ENCODE data around the gene SULT4A1. TPM values are rescaled to one million over a fixed set of nuclear protein-coding genes. Genes with fewer than 3 reads are reported as not detected.

The SULT4A1 gene
- total and polyA plus RNA-seq, 4 donors, result 0.08 to 0.37 TPM; not detected in 2

DNA sequence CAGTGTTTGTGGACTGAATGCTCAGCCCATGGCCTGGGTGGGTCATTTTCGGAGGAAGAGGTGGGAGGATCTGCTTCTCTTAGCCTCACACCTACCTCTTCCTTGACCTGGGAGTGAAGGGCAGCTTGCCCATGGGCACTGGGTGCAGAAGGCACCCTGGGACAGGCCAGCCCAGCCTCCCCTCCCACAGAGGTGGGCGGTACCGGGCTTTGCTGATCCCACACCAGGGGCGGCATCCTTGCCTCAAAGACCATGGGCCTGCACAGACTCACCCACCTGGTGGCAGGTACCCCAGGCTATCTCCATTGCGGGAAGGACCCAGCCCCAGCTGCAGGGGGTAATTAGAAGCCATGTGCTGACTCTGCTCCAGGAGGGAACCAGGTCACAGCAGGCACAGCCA lies 31.0 kb upstream of the SULT4A1 start:
- H3K4me3 ChIP-seq (ENCODE audit: low read depth in 1 of 3, low read length in 3 of 3), result no peak overlapping the region
- H3K27ac ChIP-seq (ENCODE audit: low read depth in 1 of 2, low read length in 2 of 2), result no peak overlapping the region
- H3K9me3 ChIP-seq (ENCODE audit: control insufficient read depth in 4 of 4, low read length in 3 of 4), result no peaks in the 10 kb centered on the region
- TF ChIP-seq, protein P1, sequence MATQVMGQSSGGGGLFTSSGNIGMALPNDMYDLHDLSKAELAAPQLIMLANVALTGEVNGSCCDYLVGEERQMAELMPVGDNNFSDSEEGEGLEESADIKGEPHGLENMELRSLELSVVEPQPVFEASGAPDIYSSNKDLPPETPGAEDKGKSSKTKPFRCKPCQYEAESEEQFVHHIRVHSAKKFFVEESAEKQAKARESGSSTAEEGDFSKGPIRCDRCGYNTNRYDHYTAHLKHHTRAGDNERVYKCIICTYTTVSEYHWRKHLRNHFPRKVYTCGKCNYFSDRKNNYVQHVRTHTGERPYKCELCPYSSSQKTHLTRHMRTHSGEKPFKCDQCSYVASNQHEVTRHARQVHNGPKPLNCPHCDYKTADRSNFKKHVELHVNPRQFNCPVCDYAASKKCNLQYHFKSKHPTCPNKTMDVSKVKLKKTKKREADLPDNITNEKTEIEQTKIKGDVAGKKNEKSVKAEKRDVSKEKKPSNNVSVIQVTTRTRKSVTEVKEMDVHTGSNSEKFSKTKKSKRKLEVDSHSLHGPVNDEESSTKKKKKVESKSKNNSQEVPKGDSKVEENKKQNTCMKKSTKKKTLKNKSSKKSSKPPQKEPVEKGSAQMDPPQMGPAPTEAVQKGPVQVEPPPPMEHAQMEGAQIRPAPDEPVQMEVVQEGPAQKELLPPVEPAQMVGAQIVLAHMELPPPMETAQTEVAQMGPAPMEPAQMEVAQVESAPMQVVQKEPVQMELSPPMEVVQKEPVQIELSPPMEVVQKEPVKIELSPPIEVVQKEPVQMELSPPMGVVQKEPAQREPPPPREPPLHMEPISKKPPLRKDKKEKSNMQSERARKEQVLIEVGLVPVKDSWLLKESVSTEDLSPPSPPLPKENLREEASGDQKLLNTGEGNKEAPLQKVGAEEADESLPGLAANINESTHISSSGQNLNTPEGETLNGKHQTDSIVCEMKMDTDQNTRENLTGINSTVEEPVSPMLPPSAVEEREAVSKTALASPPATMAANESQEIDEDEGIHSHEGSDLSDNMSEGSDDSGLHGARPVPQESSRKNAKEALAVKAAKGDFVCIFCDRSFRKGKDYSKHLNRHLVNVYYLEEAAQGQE (IDR thresholded peaks at IDR 0.05), result no peak
- no peak for TF ChIP-seq FOXA2 (IDR thresholded peaks at IDR 0.05)
- TF ChIP-seq YY1 (IDR thresholded peaks at IDR 0.05), result no peak
- TF ChIP-seq RAD21 (IDR thresholded peaks at IDR 0.05), result no peak
- 79% methylated on average over 5 of the region's 5 CpGs for WGBS
- no peak overlapping the region for H3K9ac ChIP-seq (ENCODE audit: low read depth in 1 of 2, low read length in 2 of 2)
- no peak for DNase-seq (ENCODE audit: low spot score)
- H3K4me1 ChIP-seq (ENCODE audit: control insufficient read depth in 4 of 4, insufficient read depth in 4 of 4, low read length in 3 of 4), result peaks cover 3 to 15% (median 11%) of the 10 kb centered on the region in 4 donors
- H3K36me3 ChIP-seq (ENCODE audit: control insufficient read depth in 4 of 4, insufficient read depth in 3 of 4, low read depth in 1 of 4, low read length in 3 of 4), result no peaks in the 10 kb centered on the region
- H3K27me3 ChIP-seq (ENCODE audit: control insufficient read depth in 4 of 4, insufficient read depth in 4 of 4, low read length in 3 of 4), result peaks cover 0 to 6% (median 1%) of the 10 kb centered on the region in 4 donors

DNA sequence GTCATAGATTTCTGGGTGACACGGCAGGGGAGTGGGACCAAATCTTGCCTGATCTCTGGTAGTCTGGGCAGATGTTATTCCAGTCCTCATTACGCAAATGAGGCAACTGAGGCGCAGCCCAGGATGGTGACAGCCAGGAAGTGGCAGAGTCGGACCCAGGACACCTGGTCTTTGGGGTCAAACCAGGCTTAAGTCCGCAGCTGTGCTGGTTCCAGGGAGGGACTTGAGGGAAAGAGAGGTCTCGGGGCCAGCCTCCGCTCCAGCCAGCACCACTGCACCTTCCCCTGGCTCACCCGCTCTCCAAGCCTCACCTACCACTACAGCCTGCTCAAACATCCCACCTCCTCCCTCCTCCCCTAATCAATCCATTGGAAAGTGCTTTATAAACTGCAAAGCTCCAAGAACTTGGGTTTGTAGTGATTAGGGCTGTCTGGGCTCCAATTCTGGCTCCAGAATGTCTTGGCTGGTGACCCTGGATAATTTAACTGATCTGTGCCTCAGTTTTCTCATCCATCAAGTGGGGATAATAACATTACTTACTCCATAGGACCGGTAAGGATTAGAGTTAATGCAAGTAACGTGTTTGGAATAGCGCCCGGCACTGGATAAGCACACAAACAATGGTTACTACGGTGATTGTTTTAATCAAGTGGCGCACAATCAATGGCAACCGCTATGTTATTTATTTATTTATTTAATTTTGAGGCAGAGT lies 30.0 kb upstream of the SULT4A1 start:
- H3K4me1 ChIP-seq (ENCODE audit: control insufficient read depth in 4 of 4, insufficient read depth in 4 of 4, low read length in 3 of 4), result peaks cover under 1 to 10% (median 5%) of the 10 kb centered on the region in 4 donors
- no peak for DNase-seq (ENCODE audit: low spot score)
- TF ChIP-seq, protein P2, sequence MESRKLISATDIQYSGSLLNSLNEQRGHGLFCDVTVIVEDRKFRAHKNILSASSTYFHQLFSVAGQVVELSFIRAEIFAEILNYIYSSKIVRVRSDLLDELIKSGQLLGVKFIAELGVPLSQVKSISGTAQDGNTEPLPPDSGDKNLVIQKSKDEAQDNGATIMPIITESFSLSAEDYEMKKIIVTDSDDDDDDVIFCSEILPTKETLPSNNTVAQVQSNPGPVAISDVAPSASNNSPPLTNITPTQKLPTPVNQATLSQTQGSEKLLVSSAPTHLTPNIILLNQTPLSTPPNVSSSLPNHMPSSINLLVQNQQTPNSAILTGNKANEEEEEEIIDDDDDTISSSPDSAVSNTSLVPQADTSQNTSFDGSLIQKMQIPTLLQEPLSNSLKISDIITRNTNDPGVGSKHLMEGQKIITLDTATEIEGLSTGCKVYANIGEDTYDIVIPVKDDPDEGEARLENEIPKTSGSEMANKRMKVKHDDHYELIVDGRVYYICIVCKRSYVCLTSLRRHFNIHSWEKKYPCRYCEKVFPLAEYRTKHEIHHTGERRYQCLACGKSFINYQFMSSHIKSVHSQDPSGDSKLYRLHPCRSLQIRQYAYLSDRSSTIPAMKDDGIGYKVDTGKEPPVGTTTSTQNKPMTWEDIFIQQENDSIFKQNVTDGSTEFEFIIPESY (IDR thresholded peaks at IDR 0.05), result no peak
- no peak for TF ChIP-seq RXRA (IDR thresholded peaks at IDR 0.05)
- TF ChIP-seq EGR1 (IDR thresholded peaks at IDR 0.05; ENCODE audit: low read depth in 2 of 2), result no peak
- TF ChIP-seq NR2F2 (IDR thresholded peaks at IDR 0.05), result no peak
- TF ChIP-seq JUND (IDR thresholded peaks at IDR 0.05), result no peak
- TF ChIP-seq, protein P3, sequence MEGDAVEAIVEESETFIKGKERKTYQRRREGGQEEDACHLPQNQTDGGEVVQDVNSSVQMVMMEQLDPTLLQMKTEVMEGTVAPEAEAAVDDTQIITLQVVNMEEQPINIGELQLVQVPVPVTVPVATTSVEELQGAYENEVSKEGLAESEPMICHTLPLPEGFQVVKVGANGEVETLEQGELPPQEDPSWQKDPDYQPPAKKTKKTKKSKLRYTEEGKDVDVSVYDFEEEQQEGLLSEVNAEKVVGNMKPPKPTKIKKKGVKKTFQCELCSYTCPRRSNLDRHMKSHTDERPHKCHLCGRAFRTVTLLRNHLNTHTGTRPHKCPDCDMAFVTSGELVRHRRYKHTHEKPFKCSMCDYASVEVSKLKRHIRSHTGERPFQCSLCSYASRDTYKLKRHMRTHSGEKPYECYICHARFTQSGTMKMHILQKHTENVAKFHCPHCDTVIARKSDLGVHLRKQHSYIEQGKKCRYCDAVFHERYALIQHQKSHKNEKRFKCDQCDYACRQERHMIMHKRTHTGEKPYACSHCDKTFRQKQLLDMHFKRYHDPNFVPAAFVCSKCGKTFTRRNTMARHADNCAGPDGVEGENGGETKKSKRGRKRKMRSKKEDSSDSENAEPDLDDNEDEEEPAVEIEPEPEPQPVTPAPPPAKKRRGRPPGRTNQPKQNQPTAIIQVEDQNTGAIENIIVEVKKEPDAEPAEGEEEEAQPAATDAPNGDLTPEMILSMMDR (IDR thresholded peaks at IDR 0.05; ENCODE audit: low read depth, low read length, missing input control), result no peak
- no peak for TF ChIP-seq YY1 (IDR thresholded peaks at IDR 0.05)
- TF ChIP-seq HNF4A (conservative IDR thresholded peaks at IDR 0.05), result no peak
- no peak for TF ChIP-seq GABPA (IDR thresholded peaks at IDR 0.05 in 1 of 2, conservative IDR thresholded peaks at IDR 0.05 in 1 of 2)
- no peak for TF ChIP-seq RAD21 (IDR thresholded peaks at IDR 0.05)
- H3K27me3 ChIP-seq (ENCODE audit: control insufficient read depth in 4 of 4, insufficient read depth in 4 of 4, low read length in 3 of 4), result peaks cover 0 to 6% (median 1%) of the 10 kb centered on the region in 4 donors
- H3K9ac ChIP-seq (ENCODE audit: low read depth in 1 of 2, low read length in 2 of 2), result no peak overlapping the region
- no peaks in the 10 kb centered on the region for H3K9me3 ChIP-seq (ENCODE audit: control insufficient read depth in 4 of 4, low read length in 3 of 4)
- H3K36me3 ChIP-seq (ENCODE audit: control insufficient read depth in 4 of 4, insufficient read depth in 3 of 4, low read depth in 1 of 4, low read length in 3 of 4), result no peaks in the 10 kb centered on the region
- 54% methylated on average over 15 of the region's 15 CpGs for WGBS
- no peak overlapping the region for H3K27ac ChIP-seq (ENCODE audit: low read depth in 1 of 2, low read length in 2 of 2)
- H3K4me3 ChIP-seq (ENCODE audit: low read depth in 1 of 3, low read length in 3 of 3), result no peak overlapping the region

All from liver (tissue), 9 donors.